Muscle of leg (tissue), 11 donors: Measurements from ENCODE around the gene NDUFAF3. TPM values are rescaled to one million over a fixed set of nuclear protein-coding genes. Genes with fewer than 3 reads are reported as not detected.

ENCODE experiments used
- DNase-seq: peaks from one replicate; pipeline ENCODE4 v3.0.0; 2013
- H3K27ac ChIP-seq: one replicate; pipeline ENCODE4 v1.5.1; 2013; ENCODE audit warnings: mild to moderate bottlenecking, low read length, control low read depth
- H3K27me3 ChIP-seq: one replicate; pipeline ENCODE4 v1.6.1; 2013; ENCODE audit warnings: low read length; ENCODE audit not compliant: control insufficient read depth, insufficient read depth
- H3K36me3 ChIP-seq: one replicate; pipeline ENCODE4 v1.6.1; 2013; ENCODE audit warnings: low read length; ENCODE audit not compliant: control insufficient read depth, insufficient read depth
- H3K4me1 ChIP-seq: one replicate; pipeline ENCODE4 v1.6.1; 2013; ENCODE audit warnings: low read length; ENCODE audit not compliant: control insufficient read depth, insufficient read depth
- H3K4me3 ChIP-seq: one replicate; pipeline ENCODE4 v1.5.1; 2013; ENCODE audit warnings: low read length, control low read depth
- H3K9me3 ChIP-seq: replicated peaks from 2 replicates; pipeline ENCODE4 v1.6.1; 2013; ENCODE audit warnings: low read depth, low read length; ENCODE audit not compliant: control insufficient read depth
- WGBS: methylation state at CpG from one replicate; pipeline ENCODE4 v1.1.5; 2013; ENCODE audit warnings: missing lambda C conversion rate; ENCODE audit not compliant: insufficient coverage; 5-methylcytosine and 5-hydroxymethylcytosine counted together
- polyA plus RNA-seq, 8 donors: library from polyadenylated mRNA; unstranded; fragments of 120-200 nt; gene quantifications; one replicate each; pipeline versions ENCODE4 v1.2.1 to v1.2.3, GENCODE V29; 2013; ENCODE audit warnings: inconsistent platforms in 1 of 8, low replicate concordance in 1 of 8; ENCODE audit not compliant: insufficient read length in 8 of 8, insufficient read depth in 1 of 8
- total RNA-seq: library from RNA; stranded (reverse); fragments of 120-200 nt; gene quantifications from one replicate; pipeline ENCODE4 v1.2.4, GENCODE V29; 2013

Gene NDUFAF3
- total and polyA plus RNA-seq, 9 donors, result 46.8 to 64.1 (median 51.4) TPM

DNA sequence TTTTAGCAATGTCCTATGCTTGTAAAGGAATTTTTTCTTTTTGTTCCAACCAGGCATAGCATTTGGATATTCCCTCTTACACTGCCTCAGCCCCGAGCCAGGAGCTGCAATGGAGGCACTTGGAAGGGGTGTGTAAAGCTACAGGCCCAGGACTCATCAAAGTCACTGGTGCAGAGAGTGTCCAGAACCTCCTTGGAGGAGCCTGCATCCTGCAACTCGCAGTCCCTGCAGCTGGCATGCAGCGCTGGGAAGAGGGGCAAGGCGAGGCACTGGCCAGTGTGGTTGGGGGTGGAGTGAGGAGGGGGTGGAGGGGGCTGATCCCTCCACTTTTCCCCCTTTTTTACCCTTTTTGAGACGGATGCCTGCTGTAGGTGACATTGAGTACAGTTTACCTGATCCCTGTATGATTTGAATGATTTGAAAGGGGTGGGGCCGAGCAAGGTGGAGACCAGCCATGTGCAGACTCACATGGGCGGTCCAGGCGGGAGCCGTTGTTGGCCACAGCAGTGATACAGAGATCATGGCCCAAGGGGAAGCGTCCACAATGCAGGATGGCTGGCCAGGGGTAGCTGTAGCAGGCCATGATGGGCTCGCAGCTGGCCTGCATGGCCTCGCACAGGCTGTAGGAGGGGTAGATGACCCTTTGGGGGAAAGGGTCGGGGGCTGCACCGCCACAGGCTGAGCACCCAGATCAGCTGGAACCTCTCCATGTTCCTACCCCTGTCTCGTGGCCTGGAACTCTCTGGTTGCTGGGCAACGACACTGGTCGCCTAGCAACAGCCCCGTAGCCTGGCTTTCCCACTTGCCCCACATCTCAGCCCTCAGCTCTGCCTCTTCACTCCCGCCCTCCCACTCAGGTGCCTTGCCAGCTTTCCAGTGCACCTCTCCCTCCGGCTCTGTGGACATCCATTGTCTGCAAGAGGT is 23.9 kb upstream of the NDUFAF3 start:
- Histone ChIP-seq H3K27ac (no peak overlapping the region), H3K9me3 (no peaks in the 10 kb centered on the region), H3K4me1 (no peaks in the 10 kb centered on the region), H3K27me3 (no peaks in the 10 kb centered on the region), H3K36me3 (peaks cover 13% of the 10 kb centered on the region), H3K4me3 (no peak overlapping the region)
- no peak for DNase-seq
- WGBS, result 55% methylated on average over 16 of the region's 20 CpGs

DNA sequence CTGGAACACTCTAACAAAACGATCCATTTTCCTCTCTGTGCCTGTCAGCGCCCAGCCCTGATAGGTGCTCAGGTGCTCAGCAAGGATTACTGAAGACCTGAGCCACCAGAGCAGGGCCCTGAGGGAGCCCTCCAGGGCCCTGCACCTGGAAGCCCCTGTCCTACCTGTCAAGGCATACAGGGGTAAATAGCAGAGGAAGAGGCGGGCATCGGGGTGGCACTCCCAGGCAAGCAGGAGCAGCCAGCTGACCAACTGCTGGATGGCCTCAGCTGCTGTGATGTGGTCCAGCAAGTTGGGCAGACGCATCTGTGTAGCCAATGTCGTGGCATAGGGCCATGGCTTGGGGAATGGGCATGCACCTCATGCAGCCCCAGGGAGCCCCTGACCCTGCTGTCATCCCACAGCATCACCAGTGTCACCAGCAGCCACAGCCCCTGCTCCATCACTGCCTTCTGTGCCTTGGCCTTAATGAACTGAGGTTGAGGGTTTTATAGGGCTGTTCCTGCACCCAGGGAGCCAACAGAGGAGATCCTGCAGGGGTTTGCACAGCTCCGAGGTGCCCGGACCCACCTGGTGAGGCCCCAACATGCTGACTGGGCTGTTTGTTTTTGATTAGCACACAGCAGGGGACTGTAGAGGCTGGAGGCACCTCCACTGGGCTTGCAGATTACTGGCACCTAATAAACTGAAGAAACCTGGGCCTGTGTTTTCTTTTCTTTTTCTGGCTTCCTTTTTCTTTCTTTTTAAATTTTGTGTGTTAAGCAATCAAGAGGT is 22.6 kb upstream of the NDUFAF3 start:
- Histone ChIP-seq H3K27me3 (no peaks in the 10 kb centered on the region), H3K9me3 (no peaks in the 10 kb centered on the region), H3K4me3 (no peak overlapping the region), H3K4me1 (no peaks in the 10 kb centered on the region), H3K36me3 (peaks cover 10% of the 10 kb centered on the region), H3K27ac (no peak overlapping the region)
- WGBS, result 66% methylated on average over 6 of the region's 8 CpGs
- no peak for DNase-seq

- H3K27me3 ChIP-seq, result no peaks in the 10 kb centered on the region
- DNase-seq, result no peak
- H3K27ac ChIP-seq, result no peak overlapping the region
- H3K4me1 ChIP-seq, result peaks cover 3% of the 10 kb centered on the region
- WGBS, result 89% methylated on average over 5 of the region's 6 CpGs
- H3K9me3 ChIP-seq, result no peaks in the 10 kb centered on the region
- H3K4me3 ChIP-seq, result no peak overlapping the region
- H3K36me3 ChIP-seq, result peaks cover 8% of the 10 kb centered on the region
Observed at GRCh38 chr3:49001155-49001554, 20.8 kb upstream of the NDUFAF3 start.

- H3K36me3 ChIP-seq, result no peaks in the 10 kb centered on the region
- H3K9me3 ChIP-seq, result no peaks in the 10 kb centered on the region
- H3K27ac ChIP-seq, result no peak overlapping the region
- H3K4me1 ChIP-seq, result peaks cover 20% of the 10 kb centered on the region
- no peak overlapping the region for H3K4me3 ChIP-seq
- DNase-seq, result peak; percentile 31
- no peaks in the 10 kb centered on the region for H3K27me3 ChIP-seq
- WGBS, result 87% methylated on average over 14 of the region's 16 CpGs
Observed at GRCh38 chr3:49004352-49005302, 17.3 kb upstream of the NDUFAF3 start.

DNA sequence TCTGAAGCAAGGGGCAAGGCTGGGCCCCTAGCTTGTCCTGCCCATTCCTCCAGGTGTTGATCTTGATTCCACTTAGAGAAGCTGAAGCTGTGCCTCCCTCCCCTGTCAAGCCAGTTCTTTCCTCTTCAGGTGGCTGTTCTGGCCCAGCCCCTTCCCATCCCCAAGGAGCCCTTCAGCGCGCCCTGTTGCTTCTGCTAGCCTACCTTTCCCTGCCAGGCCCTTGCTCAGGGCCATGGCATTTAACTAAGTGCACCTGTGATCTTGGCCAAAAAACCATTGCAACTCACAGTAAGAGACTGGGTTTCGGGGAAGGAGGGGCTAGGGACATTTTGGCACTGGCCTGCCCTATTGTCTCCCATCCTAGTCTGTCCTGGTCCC is 16.6 kb upstream of the NDUFAF3 start:
- H3K9me3 ChIP-seq, result no peaks in the 10 kb centered on the region
- no peaks in the 10 kb centered on the region for H3K36me3 ChIP-seq
- no peak for DNase-seq
- no peak overlapping the region for H3K27ac ChIP-seq
- H3K27me3 ChIP-seq, result no peaks in the 10 kb centered on the region
- no peak overlapping the region for H3K4me3 ChIP-seq
- WGBS, result 97% methylated on average over 3 of the region's 3 CpGs
- peaks cover 20% of the 10 kb centered on the region for H3K4me1 ChIP-seq

DNA sequence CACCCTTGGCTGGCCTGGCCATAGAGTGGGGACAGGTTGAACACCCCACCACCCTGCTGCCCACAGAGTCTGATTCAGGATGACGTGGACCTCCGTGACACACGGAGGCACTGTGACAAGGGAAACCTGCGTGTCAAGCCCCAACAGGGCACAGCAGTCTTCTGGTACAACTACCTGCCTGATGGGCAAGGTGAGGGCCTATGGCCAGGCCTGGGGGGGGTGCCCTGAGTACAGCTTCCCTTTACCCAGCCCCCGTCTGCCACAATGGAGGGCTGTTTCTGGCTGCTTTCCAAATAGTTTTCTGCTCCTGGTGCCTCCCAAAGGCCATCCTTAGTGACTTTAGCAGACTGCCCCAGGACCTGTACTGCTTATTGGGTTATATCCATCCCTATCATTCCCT is 15.9 kb upstream of the NDUFAF3 start:
- WGBS, result 92% methylated on average over 4 of the region's 5 CpGs

GRCh38 chr3:49006408-49007067 is 15.4 kb upstream of the NDUFAF3 start:
- no peaks in the 10 kb centered on the region for H3K9me3 ChIP-seq
- peak; percentile 64 for DNase-seq
- WGBS, result 2% methylated on average over 21 of the region's 32 CpGs
- H3K27ac ChIP-seq, result peak overlapping the region; percentile 99
- peak overlapping the region; percentile 97 for H3K4me3 ChIP-seq
- H3K4me1 ChIP-seq, result peaks cover 21% of the 10 kb centered on the region
- no peaks in the 10 kb centered on the region for H3K27me3 ChIP-seq
- peaks cover 2% of the 10 kb centered on the region for H3K36me3 ChIP-seq

More for the DNA sequence above, 15.9 kb upstream of the NDUFAF3 start:
- H3K36me3 ChIP-seq, result no peaks in the 10 kb centered on the region
- no peaks in the 10 kb centered on the region for H3K9me3 ChIP-seq
- peaks cover 20% of the 10 kb centered on the region for H3K4me1 ChIP-seq
- H3K4me3 ChIP-seq, result peak overlapping the region; percentile 97
- no peaks in the 10 kb centered on the region for H3K27me3 ChIP-seq
- DNase-seq, result peak; percentile 33
- H3K27ac ChIP-seq, result peak overlapping the region; percentile 99

- DNase-seq, result peak; percentile 98
- under 1% methylated on average over 65 of the region's 65 CpGs for WGBS
- Histone ChIP-seq H3K36me3 (peaks cover 7% of the 10 kb centered on the region), H3K4me3 (peak within 1 kb of the TSS; percentile 97), H3K4me1 (peaks cover 25% of the 10 kb centered on the region), H3K9me3 (no peaks in the 10 kb centered on the region), H3K27ac (peak within 1 kb of the TSS; percentile 99), H3K27me3 (no peaks in the 10 kb centered on the region)
Observed at GRCh38 chr3:49007068-49007770, 14.7 kb upstream of the NDUFAF3 start, which contains the start of gene WDR6. Gene WDR6, plus strand, starts transcription at chr3:49007391. Its CDS starts 41 bp downstream, at chr3:49007432.
